GM21447 (cell line): ENCODE data around the gene VDAC2.

Experiments used
- ATAC-seq: cut with Tn5 transposase; IDR thresholded peaks from one replicate; pipeline ENCODE4 v1.9.1; 2021; ENCODE audit not compliant: unreplicated experiment

The VDAC2 gene

DNA sequence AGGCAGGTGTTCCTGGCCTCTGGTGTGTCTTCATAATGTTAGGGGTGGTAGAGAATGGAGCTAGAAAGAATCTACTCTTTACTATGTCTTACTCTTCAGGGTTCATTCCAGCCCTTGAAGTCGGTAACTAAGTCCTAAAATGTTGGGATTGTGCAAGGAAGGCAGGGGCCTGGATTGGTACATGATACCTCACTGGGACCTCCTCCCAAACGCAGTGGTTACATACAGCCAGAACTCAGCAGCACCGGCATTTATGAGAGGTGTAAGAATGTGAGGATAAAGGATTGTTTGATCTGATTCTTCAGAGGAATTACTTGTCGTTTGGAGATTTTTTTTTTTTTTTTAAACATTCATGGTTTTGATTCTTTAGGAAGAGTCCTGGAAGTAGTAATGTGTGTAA lies 18.2 kb downstream of the VDAC2 start:
- ATAC-seq = no peak

DNA sequence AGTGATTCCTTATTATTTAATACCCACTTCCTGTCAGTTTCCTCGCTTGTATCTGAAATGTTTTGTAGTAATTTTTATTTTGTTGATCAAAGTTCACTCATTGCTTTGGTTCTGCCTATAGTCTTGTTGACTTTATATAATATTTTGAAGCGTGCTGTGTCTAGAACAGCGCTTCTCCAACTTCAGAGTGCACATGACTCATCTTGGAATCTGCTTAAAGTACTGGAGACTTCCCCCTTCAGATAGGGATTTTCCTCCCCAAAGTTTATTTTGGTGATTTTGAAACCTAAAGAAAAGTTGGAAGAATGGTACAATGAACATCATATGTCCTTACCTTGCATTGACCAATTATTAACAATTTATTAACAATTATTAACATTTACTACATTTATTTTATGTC lies 19.4 kb downstream of the VDAC2 start:
- no peak for ATAC-seq

DNA sequence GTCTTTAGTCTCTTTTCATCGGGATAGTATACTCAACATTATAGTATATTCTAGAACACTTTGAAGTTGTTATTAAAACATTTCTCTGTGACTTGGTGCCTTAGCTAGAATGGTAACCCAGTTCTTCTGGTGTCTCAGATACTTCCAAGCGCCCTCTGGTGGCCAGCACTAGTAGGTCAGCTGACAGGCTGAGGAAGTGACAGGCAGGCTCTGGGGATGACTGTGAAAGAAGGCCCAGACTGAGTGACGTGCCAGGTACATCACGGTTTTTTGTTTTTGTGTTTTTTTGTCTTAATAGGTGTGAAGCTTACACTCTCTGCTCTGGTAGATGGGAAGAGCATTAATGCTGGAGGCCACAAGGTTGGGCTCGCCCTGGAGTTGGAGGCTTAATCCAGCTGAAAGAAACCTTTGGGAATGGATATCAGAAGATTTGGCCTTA lies 20.0 kb downstream of the VDAC2 start:
- peak; percentile 38 for ATAC-seq

DNA sequence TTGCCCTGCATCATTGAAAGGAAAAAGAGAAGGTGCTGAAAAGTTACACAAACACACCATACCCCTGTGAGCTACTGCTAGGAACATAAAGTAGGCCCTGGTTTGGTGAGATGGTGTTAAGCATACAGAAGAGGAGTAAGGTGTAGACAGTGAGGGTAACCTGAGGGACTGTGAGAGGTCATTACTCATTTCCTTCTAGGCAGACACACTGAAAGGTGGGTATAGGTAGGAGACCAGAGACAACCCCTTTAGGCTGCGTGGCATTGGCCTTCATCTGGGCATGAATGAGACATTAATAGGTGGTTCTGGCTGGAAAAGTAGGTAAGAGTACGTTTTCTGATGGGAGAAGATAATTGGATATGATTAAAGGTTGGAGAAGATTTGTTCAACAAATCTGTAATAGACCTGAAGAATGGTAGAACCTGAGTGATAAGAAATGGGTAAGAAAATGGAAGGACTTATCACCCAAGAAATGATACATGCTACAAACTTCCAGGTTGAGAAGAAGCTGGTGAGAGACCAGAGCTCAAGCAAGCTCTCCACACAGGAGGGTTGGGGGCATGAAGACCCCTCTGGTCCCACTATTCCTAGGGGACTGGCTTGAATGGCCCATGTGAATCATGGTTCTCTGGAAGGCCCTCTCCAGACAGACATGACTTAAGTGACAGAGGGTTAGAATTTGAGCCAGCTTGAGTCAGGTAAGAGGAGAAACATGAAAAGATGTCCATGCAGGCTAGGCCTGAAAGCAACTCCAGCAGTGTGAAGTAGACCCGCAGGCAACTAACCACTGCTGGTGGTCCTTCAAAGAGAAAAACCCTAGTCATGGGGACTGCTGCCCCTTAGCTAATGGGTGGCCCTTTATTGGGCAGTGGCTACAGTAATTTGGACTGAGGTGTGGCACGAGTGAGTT lies 21.3 kb downstream of the VDAC2 start:
- no peak for ATAC-seq

DNA sequence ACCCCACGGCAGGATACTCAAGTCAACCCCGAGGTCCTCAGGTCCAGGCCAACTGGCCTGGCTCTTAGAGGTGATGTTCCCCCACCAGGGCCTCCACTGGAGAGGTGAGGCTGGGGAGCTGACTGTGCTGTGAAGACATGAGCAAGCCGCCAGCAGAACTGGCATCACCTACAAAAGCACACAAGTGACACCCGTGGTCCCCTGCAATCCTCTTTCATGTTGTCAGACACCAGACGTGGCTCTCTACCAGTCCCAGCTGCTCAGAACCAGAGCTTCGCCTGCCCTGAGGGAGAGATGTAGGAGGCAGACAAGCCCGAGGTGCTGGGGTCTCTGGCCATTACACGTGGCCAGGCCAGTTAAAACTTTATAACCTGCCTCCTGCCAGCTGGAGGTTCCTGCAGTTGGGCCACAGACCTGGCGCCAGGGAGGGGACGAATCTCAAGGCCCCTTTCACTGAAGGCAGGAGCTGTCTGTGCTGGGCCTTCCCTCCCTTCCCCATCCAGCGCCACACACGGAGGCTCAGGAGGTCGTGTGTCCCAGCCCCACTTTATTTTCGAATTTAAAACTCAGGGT lies 22.9 kb downstream of the VDAC2 start:
- no peak for ATAC-seq

DNA sequence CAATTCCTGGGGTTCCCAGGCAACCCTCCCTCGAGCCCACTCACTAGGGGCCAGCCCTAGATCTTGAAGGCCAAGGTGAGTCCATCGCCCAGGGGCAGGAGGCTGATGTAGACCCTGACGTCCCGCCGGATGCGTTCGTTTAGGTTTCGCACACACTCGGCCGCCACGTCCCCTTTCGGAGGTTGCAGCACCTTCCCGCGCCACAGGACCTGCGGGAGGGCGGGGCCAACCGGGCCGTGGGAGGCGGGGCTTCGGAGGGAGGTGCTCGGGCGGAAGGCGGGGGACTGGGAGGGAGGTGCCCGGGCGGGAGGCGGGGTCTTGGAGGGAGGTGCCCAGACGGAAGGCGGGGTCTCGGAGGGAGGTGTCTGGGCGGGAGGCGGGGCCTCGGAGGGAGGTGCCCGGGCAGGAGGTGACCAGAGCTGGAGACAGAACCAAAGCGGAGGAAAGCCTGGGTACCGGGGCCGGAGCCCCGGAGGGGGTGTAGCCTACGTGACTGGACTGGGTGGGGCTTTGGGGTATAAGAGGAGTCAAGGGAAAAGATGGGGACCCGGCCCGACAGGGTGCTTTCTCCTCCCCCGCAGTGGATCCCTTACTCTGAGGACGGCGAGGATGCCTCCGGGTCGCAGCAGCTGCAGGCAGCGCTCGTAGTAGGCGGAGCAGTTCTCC lies 23.6 kb downstream of the VDAC2 start:
- ATAC-seq = peak; percentile 48

DNA sequence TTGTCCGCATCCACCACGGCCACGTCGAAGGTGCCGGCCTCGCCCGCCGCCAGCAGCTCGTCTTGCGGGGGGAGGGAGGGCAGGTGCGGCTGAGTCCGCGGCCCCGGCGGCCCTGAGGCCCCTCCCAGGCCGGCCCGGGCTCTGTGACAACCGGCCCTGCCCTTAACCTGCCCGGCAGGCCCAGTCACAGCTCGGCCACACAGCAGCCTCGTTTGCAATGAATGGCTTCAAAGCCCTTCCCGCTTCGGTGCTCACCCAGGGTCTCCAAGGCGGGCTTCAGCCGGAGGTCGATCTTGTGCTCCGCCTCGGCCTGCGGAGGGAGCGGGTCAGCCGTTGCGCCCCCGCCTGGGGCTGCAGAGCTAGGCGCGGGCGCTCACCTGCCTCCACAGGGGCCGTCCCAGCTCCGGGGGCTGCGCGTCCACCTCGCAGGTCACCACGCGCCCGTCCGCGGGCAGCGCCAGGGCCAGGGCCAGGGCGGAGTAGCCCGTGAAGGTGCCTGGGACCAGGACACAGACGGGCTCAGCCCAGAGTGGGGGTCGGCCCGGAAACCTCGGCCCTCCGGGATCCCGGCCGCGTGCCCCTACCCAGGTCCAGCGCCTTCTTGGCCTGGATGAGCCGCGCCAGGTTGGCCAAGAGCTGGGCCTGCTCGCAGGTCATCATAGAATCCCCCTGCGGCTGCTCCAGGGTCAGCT lies 24.2 kb downstream of the VDAC2 start:
- peak; percentile 5 for ATAC-seq

DNA sequence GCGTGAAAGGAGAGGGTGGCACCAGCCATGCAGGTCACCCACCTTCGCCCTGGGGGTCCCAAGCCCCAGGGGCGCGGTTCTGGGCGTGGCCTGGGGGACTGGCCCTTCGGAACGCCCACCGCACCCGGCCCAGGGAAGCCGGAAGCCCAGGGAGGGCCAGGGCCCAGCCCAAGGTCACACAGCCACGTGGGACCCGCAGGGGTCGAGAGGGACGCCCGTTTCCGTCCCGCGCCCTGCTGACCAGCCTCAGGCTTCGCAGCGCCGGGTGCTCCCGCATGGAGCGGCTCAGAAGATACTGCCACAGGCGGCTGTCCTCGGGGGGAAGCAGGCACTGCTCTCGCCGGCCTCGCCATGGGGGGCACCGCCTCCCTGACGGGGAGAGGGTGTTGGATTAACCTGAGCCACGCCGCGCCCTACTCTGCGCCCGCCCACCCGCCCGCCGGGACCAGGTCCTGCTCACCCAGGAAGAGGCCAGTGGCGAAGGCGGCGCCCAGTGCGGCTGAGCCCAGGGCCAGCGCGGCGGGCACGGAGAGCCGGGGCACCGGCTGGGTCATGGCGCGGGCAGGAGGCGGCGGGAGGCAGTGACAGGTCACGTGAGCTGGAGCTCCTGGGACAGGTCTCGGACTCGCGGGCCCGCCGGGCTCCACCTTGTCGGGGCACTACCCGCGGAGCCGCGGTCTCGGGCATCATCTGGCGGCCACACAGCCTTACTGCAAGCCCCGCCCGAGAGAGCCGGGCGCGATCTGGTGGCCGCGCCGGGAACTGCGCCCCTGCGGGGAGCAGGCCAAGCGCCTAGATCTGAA lies 25.0 kb downstream of the VDAC2 start, which contains the start of gene COMTD1:
Gene COMTD1, minus strand, starts transcription at position 583 of the 803 bp plus-strand sequence. Its CDS starts 29 bp downstream, at position 554.
- ATAC-seq = peak; percentile 66

DNA sequence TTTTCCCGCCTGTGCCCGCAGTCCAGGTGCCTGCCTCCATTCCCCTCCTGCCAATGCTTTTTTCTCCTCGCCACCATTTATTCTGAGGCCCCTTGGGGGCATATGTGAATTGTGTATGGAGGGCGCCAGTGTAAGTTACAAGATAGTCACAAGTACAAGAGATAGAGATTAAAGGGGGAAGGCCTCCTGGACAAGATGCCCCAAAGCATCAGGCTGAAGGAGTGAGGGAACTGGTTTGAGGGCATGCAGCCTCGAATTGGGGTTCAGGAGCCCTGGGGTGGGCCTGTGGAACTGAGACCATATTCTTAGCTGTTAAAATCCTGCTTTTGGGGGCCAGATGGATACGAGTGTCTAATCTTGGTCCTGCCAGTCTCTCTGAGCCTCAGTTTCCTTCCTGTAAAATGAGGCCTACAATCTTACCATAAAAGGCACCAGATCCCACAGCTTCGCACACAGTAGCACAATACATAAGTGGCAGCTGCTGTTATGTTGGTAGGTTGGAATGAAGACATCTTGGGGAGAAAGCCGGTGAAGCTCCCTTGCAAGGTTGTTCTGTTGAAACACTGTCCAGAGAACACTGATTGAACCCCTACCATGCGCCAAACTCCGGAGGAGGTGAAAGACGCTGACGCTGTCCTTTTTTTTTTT lies 25.7 kb downstream of the VDAC2 start:
- no peak for ATAC-seq

DNA sequence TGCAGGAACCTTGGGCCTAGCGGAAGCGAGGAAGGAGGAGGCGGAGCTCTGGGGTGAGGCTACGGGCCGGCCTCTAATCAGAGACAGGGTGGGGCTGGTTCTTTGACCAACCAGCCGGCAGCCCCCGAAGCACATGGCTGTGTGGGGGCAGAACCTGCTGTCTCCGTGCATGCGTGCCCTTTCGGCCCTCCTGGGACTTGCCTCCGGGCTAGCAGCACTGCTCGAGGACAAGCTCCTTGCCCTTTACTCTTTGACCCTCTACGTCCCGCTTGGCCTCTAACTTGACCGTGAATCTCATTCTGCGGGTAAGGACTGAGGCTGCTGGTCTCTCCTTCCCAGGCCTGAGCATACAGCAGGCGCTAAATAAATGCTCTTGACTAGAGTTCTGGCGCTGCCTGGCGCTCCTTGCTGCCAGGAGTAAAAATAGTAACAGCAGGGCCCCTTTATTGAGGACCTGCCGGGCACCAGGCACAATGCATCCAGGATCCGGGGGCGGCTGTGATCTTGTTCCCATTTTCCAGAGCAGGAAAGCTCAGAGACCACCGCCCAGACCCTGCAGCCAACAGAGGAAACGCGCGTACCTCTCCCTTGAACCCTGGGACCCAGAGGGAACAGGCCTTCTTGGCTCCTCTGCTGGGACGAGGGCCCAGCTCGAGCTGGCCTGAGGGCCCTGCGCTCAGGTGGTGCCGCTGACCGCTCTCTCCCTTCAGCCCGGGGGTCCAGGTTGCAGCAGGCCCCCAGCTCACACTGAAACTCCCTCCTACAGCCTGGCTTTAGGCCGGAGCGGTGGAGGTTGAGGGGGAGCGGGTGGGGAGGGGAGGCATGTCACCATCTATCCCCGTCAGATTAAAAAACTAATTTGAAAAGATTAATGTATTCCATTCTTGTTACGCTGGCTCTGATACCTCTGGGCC lies 27.8 kb downstream of the VDAC2 start:
- ATAC-seq = no peak

DNA sequence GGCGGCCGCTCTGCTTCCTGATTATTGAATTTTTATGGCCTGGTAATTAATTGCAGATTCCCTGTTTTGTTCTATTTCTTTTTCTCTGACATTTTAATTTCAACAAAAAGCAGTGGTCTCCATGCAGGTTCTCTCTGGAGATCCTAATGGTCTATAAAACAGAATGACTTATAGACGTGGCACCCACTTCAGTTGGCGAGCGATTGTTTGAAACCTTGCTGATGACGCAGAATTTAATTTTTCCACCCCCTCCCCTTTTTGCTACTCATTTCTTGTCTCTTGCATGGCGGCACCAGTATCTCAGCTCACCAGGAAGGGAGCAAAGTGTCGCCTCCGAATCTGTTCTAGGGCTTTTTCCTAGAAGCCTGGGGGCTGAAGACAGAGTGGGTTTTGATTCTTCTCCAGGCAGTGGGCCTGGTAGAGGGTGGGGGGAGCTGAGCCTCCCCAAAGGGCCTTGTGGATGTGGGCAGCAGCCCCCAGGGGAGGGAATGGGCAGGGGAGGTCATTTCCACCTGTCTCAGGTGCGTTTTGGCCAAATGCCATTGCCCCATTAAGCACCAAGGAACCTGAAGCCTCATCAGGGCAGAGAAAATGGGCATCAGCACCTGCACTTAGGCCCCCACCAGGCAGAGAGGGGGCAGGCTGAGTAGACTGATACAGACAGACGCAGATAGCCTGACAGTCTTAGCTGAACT lies 28.6 kb downstream of the VDAC2 start:
- no peak for ATAC-seq

DNA sequence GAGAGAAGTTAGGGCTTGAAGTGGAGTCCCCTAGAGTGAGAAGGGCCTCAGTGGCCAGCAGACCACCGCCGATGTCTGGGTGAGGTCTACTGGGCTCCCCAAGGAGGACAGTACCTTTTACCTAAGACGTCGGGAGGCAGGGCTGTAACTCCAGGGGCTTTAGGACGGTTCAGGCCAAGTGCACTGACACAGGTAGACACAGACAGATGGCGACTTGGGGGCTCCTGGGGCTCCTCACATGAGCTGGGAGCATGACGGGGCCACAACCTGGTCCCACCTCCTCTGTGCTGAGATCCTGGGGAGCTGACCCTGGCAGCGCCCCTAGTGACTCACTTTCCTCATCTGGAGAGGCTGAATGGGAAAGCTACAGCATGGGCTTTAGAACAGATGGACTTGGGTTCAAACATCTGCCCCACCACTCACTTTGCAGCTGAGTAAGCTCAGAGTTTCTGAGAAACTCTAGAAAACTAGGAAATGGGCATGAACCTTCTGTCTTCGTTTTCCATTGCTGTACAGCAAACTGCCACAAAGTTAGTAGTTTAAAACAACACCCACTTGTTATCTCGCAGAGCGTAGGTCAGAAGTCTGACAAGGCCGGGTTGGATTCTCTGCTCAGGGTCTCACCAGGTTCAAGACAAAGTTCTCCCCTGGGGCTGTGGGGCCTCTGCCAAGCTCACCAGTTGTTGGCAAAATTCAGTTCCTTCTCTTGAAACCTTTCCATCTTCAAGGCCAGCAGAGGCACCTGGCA lies 29.9 kb downstream of the VDAC2 start:
- ATAC-seq = no peak

DNA sequence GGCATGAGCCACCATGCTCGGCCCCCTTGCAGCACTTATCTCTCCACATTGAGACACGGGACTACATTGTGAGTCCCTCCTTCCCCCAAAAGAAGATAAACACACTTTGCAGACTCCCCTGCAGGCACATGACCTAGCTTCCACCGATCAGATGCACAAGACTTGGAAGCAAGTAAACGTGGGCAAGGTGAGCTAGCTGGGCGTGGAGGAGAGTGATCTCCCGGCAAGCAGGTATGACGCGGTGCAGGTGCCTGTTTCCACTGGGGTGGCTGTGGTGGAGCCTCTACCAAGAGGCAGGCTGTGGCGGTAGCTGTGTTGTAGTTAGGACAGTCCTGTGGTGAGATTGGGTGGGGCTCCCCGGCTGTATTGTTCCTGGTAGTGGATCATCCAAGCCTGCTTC lies 32.8 kb downstream of the VDAC2 start:
- ATAC-seq = no peak

DNA sequence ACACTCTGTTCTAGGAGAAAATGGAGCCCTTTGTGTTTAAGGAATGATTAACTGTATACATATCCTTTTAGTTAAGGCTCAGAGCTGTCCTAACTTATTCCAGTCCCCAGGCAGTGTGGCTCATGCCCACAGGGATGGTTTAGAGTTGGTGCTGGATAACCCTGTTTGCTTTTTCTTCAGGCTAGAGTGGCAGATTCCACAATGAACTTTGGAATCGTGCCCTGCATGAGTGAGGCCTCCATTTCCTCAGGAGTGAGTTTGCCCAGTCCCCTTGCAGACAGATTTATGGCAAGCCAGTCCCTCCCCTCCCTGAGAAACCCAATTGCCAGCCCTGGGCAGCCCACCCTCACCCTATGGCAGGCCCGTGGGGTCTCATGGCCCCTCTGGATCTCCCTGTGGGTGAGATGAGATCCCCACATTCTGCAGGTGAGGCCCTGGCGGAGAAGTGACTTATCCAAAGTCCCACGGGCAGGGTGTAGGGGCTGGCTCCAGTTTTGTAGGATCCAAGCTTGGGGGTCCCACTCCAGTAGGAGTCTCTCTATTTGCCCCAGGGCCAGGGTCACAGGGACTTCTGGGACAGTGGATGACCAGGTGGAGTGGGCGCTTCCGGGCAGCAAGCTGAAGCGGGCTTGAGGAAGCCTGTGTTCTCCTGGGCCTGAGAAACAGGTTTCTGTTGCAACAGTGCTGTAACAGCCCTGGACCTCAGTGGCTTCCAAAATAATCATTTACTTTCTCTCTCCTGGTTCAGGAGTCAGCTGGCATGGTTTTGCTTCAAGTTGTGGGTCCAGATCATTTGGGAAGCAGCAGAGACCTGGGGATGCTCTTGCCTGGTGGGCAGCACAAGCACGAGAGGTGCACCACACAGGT lies 34.1 kb downstream of the VDAC2 start:
- ATAC-seq = no peak

DNA sequence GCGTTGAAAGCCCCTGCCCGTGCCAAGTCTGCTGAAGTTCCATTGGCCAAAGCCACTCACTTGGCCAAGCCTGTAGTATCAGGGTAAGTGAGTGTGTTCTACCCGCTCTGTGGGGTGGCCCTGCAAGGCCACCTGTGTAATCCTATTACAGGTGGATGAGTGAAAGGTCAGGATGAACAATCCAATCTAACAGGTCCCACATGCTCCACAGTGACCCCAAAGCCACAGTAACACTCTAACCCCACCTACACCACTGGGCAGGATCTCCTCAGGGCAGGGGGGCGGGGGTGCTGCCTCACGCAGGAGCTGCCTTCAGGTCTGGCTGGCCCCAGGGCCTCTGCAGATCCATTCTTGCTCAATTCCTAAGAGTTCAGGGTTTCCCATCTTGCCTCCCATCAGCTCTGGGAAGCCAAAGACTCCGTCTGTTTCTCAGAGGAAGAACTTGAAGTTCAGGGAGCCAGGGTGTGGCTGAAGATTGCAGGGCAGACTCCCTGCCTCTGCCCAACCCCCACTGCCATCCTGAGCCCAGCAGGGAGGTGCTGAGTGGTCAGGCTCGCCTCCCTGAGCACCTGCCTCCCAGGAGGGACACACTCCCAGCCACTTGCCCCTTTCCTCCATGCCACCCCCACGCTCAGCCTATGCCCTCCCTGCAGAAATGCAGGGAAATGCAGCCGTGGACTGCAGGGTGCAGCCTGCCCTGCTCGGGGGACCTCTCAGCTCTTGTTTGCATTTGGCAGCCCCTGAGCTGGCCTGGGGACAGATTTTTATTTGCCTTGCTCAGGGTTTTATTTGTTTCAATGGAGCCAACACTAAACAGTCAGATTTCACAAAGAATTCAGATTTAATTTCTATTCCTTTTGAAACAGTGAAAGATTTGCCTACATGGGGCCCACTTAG lies 35.0 kb downstream of the VDAC2 start:
- ATAC-seq = no peak

DNA sequence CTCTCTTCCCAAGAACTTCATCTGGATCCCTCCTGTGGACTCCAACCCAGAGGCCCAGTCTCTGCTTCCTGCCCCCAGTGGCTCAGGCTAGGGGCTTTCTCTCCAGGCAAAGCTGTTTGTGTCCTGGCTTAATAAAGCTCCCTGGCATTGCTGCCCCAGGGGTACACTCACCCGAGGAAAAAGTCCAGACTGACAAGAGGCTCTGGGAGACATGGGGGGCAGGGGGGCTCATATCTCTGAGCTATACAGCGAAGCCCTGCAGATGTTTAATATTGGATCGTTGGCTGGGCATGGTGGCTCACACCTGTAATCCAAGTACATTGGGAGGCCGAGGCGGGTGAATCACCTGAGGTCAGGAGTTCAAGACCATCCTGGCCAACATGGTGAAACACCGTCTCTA lies 35.9 kb downstream of the VDAC2 start:
- no peak for ATAC-seq
